GM12873 (cell line): ENCODE data around the gene AGPAT1.

Source experiments
- CTCF ChIP-seq: IDR thresholded peaks from 2 replicates; pipeline ENCODE4 v1.5.1; 2012; ENCODE audit warnings: low read depth, mild to moderate bottlenecking, moderate library complexity, low read length, control low read depth; ENCODE audit not compliant: insufficient read depth; ENCODE audit errors: missing control alignments

Gene AGPAT1

GRCh38 chr6:32127717-32128592, 47.9 kb downstream of the AGPAT1 start, which contains the start of gene ATF6B:
Gene ATF6B, minus strand, starts transcription at chr6:32128246. Its CDS starts 39 bp downstream, at chr6:32128207.
- TF ChIP-seq CTCF = no peak

- TF ChIP-seq CTCF = no peak
These were observed 48.5 kb downstream of the AGPAT1 start for GRCh38 chr6:32127409-32127716.

DNA sequence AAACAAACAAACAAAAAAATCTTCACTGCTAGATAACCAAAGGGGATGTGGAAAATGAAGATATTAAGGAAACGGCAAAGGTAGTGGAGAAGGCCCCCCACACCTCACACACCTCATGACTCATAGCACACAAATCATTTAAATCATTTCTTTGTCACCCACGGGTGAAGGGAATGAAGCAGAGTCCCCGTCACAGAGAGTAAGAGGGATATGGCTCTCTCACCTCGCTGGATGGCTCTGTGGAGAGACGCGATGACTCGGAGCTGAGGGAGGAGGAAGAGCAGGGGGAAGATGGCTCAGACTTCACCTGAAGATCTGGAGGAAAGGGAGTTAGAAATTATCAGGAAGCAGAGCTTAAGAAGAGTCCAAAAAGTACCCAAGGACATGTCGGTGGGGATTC, 49.0 kb downstream of the AGPAT1 start:
- no peak for TF ChIP-seq CTCF

DNA sequence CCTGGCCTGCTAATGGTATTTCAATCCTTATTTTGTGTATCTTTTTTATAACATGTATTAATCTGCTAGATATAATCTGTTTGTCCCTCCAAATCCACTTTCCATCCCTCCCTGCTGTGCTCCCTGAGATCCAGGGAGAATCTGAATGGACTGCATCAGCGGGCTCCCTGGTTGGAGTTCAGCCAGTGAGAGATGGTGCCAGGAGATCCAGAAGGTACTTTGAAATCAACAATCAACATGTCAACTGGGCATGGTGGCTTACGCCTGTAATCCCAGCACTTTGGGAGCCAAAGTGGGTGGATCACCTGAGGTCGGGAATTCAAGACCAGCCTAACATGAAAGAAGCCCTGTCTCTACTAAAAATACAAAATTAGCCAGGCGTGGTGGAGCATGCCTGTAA, 52.2 kb downstream of the AGPAT1 start:
- TF ChIP-seq CTCF = no peak

DNA sequence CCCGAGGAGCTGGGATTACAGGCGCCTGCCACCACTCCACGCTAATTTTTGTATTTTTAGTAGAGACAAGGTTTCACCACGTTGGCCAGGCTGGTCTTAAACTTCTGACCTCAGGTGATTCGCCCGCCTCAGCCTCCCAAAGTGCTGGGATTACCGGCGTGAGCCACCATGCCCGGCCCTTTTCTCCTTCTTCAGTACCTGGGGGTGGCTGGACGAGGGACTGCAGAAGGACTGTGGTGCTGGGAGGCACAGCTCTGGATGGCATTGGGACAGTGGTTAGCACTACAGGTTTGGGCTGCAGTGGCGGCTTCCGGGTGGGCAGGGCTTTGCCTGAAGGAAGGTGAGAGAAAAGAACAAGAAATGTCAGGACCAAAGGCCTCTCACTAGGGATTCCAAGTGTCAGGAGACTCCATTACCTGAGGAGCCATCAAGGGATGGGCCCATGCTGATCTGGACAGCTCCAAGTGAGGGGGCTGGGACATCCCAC, 55.3 kb downstream of the AGPAT1 start:
- no peak for TF ChIP-seq CTCF

GRCh38 chr6:32118782-32119628, 56.9 kb downstream of the AGPAT1 start:
- peak; percentile 98 for TF ChIP-seq CTCF
